ENCODE data around the gene CAPN2.

CAPN2 gene

GRCh38 chr1:223771469-223771813 lies 59.1 kb downstream of the CAPN2 start:
- DNase-seq (ENCODE audit: extremely low read depth, low read depth), result no peak
- TF ChIP-seq CTCF (IDR thresholded peaks at IDR 0.05; ENCODE audit: low read depth, low read length), result no peak

GRCh38 chr1:223771814-223772770 lies 59.8 kb downstream of the CAPN2 start:
- no peak for TF ChIP-seq CTCF (IDR thresholded peaks at IDR 0.05; ENCODE audit: low read depth, low read length)
- no peak for DNase-seq (ENCODE audit: extremely low read depth, low read depth)

- no peak for DNase-seq (ENCODE audit: extremely low read depth, low read depth)
- TF ChIP-seq CTCF (IDR thresholded peaks at IDR 0.05; ENCODE audit: low read depth, low read length), result no peak
These were observed 60.4 kb downstream of the CAPN2 start for GRCh38 chr1:223772771-223773160.

- no peak for TF ChIP-seq CTCF (IDR thresholded peaks at IDR 0.05; ENCODE audit: low read depth, low read length)
These were observed 61.9 kb downstream of the CAPN2 start for GRCh38 chr1:223774134-223774814.

GRCh38 chr1:223775054-223775453 lies 62.7 kb downstream of the CAPN2 start:
- TF ChIP-seq CTCF (IDR thresholded peaks at IDR 0.05; ENCODE audit: low read depth, low read length), result no peak
- DNase-seq (ENCODE audit: extremely low read depth, low read depth), result no peak

More at GRCh38 chr1:223774134-223774814, 61.9 kb downstream of the CAPN2 start:
- DNase-seq (ENCODE audit: extremely low read depth, low read depth), result no peak

GRCh38 chr1:223775711-223776074 lies 63.4 kb downstream of the CAPN2 start:
- no peak for DNase-seq (ENCODE audit: extremely low read depth, low read depth)
- no peak for TF ChIP-seq CTCF (IDR thresholded peaks at IDR 0.05; ENCODE audit: low read depth, low read length)

Data from AG09319 (cell line).